AG10803 (cell line): ENCODE results near the gene CDK5R1.
A peak's percentile ranks its signal among the peaks of the same experiment; 100 is the strongest.

ENCODE experiments used
- DNase-seq: peaks from one replicate; pipeline ENCODE4 v3.0.0; 2010; ENCODE audit warnings: low read depth
- H3K4me3 ChIP-seq: 2 replicates; pipeline ENCODE4 v1.5.1; 2011; ENCODE audit warnings: mild to moderate bottlenecking, low read length, control low read depth
- TF ChIP-seq, protein P1 (sequence below): conservative IDR thresholded peaks from 2 replicates; pipeline ENCODE4 v1.5.1; 2011; ENCODE audit warnings: mild to moderate bottlenecking, low read length, control low read depth, inconsistent platforms

CDK5R1 gene

DNA sequence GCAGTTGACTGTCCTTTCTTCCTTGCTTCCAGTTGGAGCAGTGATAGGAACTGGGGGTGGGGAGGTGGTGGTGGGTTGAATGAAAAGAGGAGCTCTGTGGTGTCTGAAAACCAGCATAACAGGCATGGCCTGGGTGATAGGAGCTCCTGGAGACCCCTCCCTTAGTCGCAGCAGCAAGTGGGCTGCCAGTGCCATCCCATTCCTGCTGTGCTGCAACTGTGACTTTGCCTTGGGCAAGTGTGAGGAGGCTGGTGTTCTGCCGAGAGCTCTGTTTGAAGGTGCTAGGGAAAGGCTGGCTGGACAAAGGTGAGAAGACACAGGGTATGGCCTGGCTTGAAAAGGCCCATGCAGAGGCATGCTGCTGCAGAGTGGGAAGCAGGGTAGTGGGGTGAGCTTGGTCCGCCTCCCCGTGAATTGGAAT lies 2.7 kb upstream of the CDK5R1 start:
- DNase-seq = no peak
- TF ChIP-seq, protein P1, sequence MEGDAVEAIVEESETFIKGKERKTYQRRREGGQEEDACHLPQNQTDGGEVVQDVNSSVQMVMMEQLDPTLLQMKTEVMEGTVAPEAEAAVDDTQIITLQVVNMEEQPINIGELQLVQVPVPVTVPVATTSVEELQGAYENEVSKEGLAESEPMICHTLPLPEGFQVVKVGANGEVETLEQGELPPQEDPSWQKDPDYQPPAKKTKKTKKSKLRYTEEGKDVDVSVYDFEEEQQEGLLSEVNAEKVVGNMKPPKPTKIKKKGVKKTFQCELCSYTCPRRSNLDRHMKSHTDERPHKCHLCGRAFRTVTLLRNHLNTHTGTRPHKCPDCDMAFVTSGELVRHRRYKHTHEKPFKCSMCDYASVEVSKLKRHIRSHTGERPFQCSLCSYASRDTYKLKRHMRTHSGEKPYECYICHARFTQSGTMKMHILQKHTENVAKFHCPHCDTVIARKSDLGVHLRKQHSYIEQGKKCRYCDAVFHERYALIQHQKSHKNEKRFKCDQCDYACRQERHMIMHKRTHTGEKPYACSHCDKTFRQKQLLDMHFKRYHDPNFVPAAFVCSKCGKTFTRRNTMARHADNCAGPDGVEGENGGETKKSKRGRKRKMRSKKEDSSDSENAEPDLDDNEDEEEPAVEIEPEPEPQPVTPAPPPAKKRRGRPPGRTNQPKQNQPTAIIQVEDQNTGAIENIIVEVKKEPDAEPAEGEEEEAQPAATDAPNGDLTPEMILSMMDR = no peak
- H3K4me3 ChIP-seq = no peak overlapping the region

DNA sequence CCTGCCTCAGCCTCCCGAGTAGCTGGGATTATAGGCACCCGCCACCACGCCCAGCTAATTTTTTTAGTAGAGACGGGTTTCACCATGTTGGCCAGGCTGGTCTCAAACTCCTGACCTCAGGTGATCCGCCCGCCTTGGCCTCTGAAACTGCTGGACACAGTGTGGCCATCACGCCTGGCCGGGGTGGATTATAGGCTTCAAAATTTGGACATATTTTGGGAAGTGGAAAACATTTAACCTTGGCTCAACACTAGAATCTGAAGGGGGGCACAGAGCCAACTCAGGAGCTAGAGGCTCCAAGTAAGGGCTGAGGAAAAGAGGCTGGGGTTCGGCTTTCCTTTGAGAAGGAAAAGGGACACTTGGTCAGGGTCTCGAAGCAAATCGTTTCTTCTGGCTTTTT lies 2.2 kb upstream of the CDK5R1 start:
- H3K4me3 ChIP-seq = no peak overlapping the region
- TF ChIP-seq, protein P1 = no peak
- no peak for DNase-seq

DNA sequence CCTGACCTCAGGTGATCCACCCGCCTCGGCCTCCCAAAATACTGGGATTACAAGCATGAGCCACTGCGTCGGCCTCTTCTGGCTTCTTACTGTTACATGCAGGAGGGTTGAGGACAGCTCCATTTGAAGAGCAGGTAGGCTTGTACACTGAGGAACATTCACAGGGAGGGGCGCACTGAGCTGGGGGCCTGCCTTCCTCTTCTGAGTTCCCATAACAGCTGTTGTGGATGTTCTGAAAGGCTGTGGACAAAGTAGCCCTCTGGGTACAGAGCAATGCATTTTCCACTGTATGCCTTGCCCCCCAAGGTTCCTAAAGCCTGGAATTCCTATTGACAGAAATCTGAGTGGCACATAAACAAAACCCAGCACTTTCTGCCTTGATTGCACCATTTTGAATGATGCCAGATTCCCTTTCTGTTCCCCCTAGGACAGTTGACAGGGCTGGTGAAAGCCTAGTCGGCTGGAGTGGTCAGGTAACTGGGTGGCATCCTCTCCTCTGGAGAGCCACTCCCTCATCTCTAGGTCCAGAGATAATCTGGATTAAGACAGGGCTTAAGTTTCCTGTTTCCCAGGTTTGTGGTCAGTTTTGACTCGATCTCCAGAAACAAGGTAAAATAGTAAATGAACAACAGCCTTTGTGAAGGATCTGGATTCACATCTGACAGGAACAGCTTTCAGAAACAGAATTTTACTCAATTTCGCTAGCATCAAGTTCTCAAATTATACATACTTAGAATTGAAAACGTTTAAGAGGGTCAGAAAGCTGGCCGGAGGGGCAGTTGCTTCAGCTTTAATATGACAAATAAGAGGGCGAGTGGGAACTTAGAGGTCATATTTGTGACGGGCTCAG lies 1.3 kb upstream of the CDK5R1 start:
- no peak overlapping the region for H3K4me3 ChIP-seq
- no peak for DNase-seq

DNA sequence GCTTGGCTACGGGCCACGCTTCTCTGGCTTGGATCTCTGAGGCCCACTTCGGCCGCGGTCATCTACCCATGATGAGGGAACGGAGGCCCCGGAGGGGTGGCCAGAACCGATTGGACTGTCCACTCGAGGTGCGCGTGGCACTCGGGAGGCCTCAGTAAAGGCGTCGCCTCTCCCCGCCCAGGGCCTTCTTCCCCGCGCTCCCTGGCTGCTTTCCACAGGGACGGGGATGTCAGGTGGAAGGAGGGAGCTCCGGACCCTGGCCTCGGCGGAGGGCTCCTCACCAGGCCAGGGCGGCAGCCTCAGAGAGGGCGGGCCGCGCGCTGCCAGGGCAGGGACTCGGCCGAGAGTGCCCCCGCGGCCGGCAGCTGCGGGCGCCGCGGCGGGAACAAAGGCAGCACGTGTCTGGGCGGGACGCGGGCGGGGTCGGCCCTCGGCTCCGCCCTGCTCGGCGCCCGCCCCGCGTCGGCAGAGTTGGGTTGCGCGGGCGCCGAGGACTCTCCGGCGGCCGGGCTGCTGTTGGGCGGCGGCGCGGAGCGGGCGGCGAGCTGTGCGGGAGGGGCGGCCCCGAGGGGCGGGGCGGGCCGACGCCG lies 587 bp upstream of the CDK5R1 start:
- H3K4me3 ChIP-seq = peak overlapping the region; percentile 50
- DNase-seq = peak; percentile 58
- TF ChIP-seq, protein P1 = no peak

More for the DNA sequence above, 1.3 kb upstream of the CDK5R1 start:
- TF ChIP-seq, protein P1 = no peak

DNA sequence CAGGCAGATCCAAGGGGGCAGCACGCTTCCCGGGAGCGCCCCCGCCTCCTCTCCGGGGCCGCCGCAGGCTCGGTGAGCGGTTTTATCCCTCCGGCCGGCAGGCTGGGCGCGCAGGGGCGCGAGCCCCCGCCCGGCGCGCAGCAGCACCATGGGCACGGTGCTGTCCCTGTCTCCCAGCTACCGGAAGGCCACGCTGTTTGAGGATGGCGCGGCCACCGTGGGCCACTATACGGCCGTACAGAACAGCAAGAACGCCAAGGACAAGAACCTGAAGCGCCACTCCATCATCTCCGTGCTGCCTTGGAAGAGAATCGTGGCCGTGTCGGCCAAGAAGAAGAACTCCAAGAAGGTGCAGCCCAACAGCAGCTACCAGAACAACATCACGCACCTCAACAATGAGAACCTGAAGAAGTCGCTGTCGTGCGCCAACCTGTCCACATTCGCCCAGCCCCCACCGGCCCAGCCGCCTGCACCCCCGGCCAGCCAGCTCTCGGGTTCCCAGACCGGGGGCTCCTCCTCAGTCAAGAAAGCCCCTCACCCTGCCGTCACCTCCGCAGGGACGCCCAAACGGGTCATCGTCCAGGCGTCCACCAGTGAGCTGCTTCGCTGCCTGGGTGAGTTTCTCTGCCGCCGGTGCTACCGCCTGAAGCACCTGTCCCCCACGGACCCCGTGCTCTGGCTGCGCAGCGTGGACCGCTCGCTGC lies 832 bp downstream of the CDK5R1 start:
- no peak for DNase-seq
- peak overlapping the region; percentile 62 for H3K4me3 ChIP-seq
- TF ChIP-seq, protein P1 = no peak; the same call in 1 of the 2 replicates

DNA sequence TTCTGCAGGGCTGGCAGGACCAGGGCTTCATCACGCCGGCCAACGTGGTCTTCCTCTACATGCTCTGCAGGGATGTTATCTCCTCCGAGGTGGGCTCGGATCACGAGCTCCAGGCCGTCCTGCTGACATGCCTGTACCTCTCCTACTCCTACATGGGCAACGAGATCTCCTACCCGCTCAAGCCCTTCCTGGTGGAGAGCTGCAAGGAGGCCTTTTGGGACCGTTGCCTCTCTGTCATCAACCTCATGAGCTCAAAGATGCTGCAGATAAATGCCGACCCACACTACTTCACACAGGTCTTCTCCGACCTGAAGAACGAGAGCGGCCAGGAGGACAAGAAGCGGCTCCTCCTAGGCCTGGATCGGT lies 1.4 kb downstream of the CDK5R1 start:
- H3K4me3 ChIP-seq = peak overlapping the region; percentile 62; the same call in 1 of the 2 replicates
- DNase-seq = no peak
- TF ChIP-seq, protein P1 = no peak
